ENCODE data around the gene SPACA6.
"Not testable (repeated sequence)": the region's sequence is repeated elsewhere in the genome, so short reads cannot be mapped to it uniquely, and the experiment has no call there.

Gene SPACA6

GRCh38 chr19:51735759-51736449 lies 42.8 kb downstream of the SPACA6 start:
- DNase-seq (ENCODE audit: low spot score): no peak

GRCh38 chr19:51737389-51737788 lies 44.3 kb downstream of the SPACA6 start:
- no peak for DNase-seq (ENCODE audit: low spot score)

GRCh38 chr19:51737924-51738323 lies 44.8 kb downstream of the SPACA6 start:
- no peak for DNase-seq (ENCODE audit: low spot score)

DNA sequence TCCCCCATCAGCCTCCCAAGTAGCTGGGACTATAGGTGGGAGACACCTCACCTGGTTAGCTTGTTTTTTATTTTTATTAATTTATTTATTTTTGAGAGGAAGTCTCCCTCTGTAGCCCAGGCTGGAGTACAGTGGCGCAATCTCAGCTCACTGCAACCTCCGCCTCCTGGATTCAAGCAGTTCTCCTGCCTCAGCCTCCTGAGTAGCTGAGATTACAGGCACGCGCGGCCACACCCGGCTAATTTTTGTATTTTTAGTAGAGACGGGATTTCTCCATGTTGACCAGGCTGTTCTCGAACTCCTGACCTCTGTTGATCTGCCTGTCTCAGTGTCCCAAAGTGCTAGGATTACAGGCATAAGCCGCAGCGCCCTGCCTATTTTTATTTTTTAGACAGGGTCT lies 45.4 kb downstream of the SPACA6 start:
- not testable (repeated sequence) for DNase-seq (ENCODE audit: low spot score)

GRCh38 chr19:51739466-51740213 lies 46.5 kb downstream of the SPACA6 start:
- no peak for DNase-seq (ENCODE audit: low spot score)

DNA sequence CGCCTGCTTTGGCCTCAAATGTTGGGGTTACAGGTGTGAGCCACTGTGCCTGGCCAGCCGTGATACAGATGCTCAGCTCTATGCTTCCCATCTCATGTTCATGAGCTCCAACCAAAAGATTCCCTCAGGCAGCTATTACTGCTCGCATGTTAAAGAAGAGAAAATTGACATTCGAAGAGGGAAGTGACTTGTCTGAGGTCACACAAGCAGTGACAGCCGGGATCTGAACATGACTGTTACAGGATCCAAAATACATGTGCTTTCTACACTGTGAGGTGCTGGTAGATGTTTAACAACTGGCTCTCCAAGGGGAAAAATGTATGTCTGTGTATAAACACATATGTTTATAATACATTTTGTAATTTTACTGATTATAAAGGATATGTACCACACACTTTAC lies 47.2 kb downstream of the SPACA6 start:
- DNase-seq (ENCODE audit: low spot score): no peak

- DNase-seq (ENCODE audit: low spot score): no peak
Measured at GRCh38 chr19:51742789-51743188, 49.7 kb downstream of the SPACA6 start.

GRCh38 chr19:51743405-51743804 lies 50.3 kb downstream of the SPACA6 start:
- no peak for DNase-seq (ENCODE audit: low spot score)

DNA sequence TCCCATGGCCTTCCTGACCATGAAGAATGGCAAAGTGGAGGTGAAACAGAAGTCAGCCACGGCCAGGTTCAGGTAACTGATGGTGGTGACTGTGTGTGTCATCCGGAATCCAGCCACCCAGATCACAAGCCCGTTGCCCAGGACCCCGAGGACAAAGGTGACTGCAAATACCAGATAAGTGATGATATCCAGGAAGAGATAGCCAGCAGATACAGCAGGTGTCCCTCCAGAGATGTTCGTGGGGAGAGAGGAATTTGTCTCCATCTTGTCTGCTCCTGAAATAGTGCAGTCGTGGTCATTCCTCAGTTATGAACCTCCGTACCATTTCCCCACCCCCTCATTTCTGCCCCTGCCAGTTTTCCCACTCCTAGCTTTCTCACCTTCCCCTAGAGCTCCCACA lies 53.6 kb downstream of the SPACA6 start:
- no peak for DNase-seq (ENCODE audit: low spot score)

DNA sequence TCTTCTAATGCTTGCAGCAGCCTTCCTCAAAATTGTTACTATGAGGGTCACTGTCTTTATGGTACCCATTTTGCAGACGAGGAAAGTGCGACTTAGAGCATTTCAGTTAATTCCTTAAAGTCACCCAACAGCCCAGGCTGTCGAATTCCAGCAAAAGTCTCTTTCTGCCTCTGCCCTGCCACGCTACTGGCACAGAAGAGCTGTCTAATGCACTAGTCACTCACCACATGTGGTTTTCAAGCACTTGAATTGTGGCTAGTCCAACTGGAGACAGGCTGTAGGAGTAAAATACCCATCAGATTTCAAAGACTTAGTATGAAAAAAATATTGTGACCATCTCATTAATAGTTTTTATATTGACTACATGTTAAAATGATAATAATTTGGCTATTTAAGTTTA lies 56.8 kb downstream of the SPACA6 start:
- DNase-seq (ENCODE audit: low spot score): no peak

GRCh38 chr19:51750400-51751094 lies 57.4 kb downstream of the SPACA6 start:
- DNase-seq (ENCODE audit: low spot score): no peak

DNA sequence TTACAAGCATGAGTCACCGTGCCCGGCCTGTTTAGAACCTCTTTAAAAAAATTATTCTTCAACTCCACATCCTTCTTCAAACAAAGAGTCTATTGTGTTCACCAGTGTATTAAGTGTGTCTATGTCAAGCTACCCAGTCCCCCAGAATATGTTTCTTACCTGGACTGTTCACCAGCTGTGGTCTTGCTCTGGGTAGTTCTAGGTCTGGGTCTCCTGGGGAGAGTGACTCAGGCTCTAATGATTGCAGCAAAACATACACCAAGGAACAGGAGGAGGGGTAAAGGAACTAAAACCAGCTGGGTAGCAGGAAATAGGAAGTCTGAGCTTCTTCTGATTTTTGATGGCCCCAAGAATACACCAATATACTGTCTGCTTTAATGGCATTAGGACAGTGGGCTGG lies 58.5 kb downstream of the SPACA6 start, which contains the start of gene FPR1:
Gene FPR1 (minus strand): TSS at position 224 of the 400 bp plus-strand sequence. CDS start 4,884 bp downstream, outside the sequence.
- DNase-seq (ENCODE audit: low spot score): no peak

- DNase-seq (ENCODE audit: low spot score): no peak
Measured at GRCh38 chr19:51754109-51754508, 61.0 kb downstream of the SPACA6 start.

GRCh38 chr19:51754770-51755169 lies 61.6 kb downstream of the SPACA6 start:
- DNase-seq (ENCODE audit: low spot score): no peak
